ENCODE results near the gene FXN.

FXN gene

GRCh38 chr9:69147041-69147834 is 111.7 kb downstream of the FXN start:
- DNase-seq = no peak

- DNase-seq = no peak
Observed at GRCh38 chr9:69149321-69149807, 113.8 kb downstream of the FXN start.

All from cortex of kidney (tissue), 1 donor.